WERI-Rb-1 (cell line): ENCODE results near the gene TCF15.

Experiments used
- DNase-seq: peaks from one replicate; pipeline ENCODE4 v3.0.0-alpha.2; 2020
- H3K27ac ChIP-seq: fragments of 250-450 bp; sonication (Bioruptor Pico); 2 replicates; pipeline ENCODE4 v1.5.1; 2020; ENCODE audit warnings: mild to moderate bottlenecking, moderate library complexity
- H3K27me3 ChIP-seq: fragments of 250-450 bp; sonication (Bioruptor Pico); 2 replicates; pipeline ENCODE4 v1.5.1; 2021; ENCODE audit warnings: mild to moderate bottlenecking, low read depth, moderate library complexity; ENCODE audit not compliant: insufficient read depth, severe bottlenecking
- H3K36me3 ChIP-seq: fragments of 250-450 bp; sonication (Bioruptor Pico); 2 replicates; pipeline ENCODE4 v1.5.1; 2020; ENCODE audit warnings: mild to moderate bottlenecking, moderate library complexity
- H3K4me3 ChIP-seq: 2 replicates; pipeline ENCODE4 v1.5.1; 2011; ENCODE audit warnings: low read depth, mild to moderate bottlenecking, control low read depth, low read length
- H3K9me3 ChIP-seq: fragments of 250-450 bp; sonication (Bioruptor Pico); 2 replicates; pipeline ENCODE4 v1.5.1; 2021; ENCODE audit warnings: mild to moderate bottlenecking, moderate library complexity; ENCODE audit not compliant: severe bottlenecking
- CTCF ChIP-seq: IDR thresholded peaks from 2 replicates; pipeline ENCODE4 v1.5.1; 2011; ENCODE audit warnings: low read depth, mild to moderate bottlenecking, control low read depth, inconsistent platforms, low read length

TCF15 gene

GRCh38 chr20:620246-620645 lies 10.1 kb upstream of the TCF15 start:
- Histone ChIP-seq H3K27ac (no peak overlapping the region), H3K9me3 (peaks cover 4% of the 10 kb centered on the region), H3K4me3 (no peak overlapping the region), H3K27me3 (no peaks in the 10 kb centered on the region), H3K36me3 (no peaks in the 10 kb centered on the region)
- no peak for TF ChIP-seq CTCF
- DNase-seq, result no peak

- no peaks in the 10 kb centered on the region for H3K36me3 ChIP-seq
- no peak overlapping the region for H3K4me3 ChIP-seq
- no peak for DNase-seq
- no peak overlapping the region for H3K27ac ChIP-seq
- no peak for TF ChIP-seq CTCF
- H3K9me3 ChIP-seq, result peaks cover 4% of the 10 kb centered on the region
- H3K27me3 ChIP-seq, result no peaks in the 10 kb centered on the region
These were observed 8.9 kb upstream of the TCF15 start for GRCh38 chr20:618980-619379.

- Histone ChIP-seq H3K27ac (no peak overlapping the region), H3K9me3 (peaks cover 4% of the 10 kb centered on the region), H3K36me3 (no peaks in the 10 kb centered on the region), H3K4me3 (no peak overlapping the region), H3K27me3 (no peaks in the 10 kb centered on the region)
- TF ChIP-seq CTCF, result no peak
- no peak for DNase-seq
These were observed 8.0 kb upstream of the TCF15 start for GRCh38 chr20:617934-618690.

- H3K36me3 ChIP-seq, result no peaks in the 10 kb centered on the region
- DNase-seq, result no peak
- H3K27ac ChIP-seq, result no peak overlapping the region
- H3K4me3 ChIP-seq, result no peak overlapping the region
- no peak for TF ChIP-seq CTCF
- H3K9me3 ChIP-seq, result peaks cover 4% of the 10 kb centered on the region
- no peaks in the 10 kb centered on the region for H3K27me3 ChIP-seq
These were observed 5.4 kb upstream of the TCF15 start for GRCh38 chr20:615514-615913.

GRCh38 chr20:611843-612185 lies 1.7 kb upstream of the TCF15 start:
- Histone ChIP-seq H3K4me3 (no peak overlapping the region), H3K27ac (no peak overlapping the region), H3K27me3 (no peaks in the 10 kb centered on the region), H3K36me3 (peaks cover 12% of the 10 kb centered on the region), H3K9me3 (no peaks in the 10 kb centered on the region)
- no peak for DNase-seq
- TF ChIP-seq CTCF, result no peak
